Esophagus mucosa (tissue), 1 donor: ENCODE data around the gene IL15RA. TPM values are rescaled to one million over a fixed set of nuclear protein-coding genes. Genes with fewer than 3 reads are reported as not detected.
"Not testable (repeated sequence)": the region's sequence is repeated elsewhere in the genome, so short reads cannot be mapped to it uniquely, and the experiment has no call there.

Experiments
- ATAC-seq: fragments of 200-7000 bp; cut with Tn5 transposase; one replicate; pipeline ENCODE4 v1.9.1; 2020
- total RNA-seq: library from RNA; stranded (reverse); gene quantifications from one replicate; pipeline ENCODE4 v1.2.4, GENCODE V29; 2023
- donor health status: DM: yes; HTN: yes; CAD: no.

IL15RA gene
- total RNA-seq, 1 donor from 2014 or later = 5.2 TPM

DNA sequence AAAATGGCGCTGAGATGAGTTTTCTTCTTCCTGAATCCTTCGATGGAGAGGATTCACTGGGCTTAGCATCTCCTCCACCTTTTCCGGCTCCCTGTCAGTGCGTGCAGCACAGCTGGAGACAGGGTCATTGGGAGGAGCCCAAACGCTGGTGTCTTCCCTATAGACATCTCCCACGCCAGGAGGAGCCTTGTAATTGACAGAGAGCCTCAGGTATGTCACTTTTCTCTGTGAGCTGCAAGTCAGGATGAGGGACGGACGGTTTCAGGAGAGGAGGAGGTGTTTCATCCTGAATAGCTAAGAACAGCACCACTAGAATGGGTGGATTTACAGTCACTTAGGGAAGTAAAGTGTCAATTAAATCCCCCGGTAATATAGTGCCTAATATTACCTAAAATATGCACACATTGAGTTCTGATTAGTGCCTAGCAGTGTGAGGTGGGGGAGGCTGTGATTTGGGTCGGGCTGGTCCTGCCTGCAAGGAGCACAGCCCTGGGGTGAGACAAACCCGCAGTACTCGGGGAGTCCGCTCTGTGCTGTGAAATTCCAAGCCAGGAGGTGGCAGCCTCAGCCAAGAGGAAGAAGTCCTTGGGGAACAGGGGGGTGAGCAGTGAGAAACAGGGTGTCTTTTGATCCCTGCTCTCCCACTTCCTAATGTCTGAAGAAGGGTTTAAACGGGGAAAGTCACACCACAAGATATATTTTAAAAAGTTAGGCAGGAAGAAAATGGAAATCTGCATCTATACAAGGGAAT, 28.2 kb downstream of the IL15RA start:
- peak; percentile 26 for ATAC-seq

DNA sequence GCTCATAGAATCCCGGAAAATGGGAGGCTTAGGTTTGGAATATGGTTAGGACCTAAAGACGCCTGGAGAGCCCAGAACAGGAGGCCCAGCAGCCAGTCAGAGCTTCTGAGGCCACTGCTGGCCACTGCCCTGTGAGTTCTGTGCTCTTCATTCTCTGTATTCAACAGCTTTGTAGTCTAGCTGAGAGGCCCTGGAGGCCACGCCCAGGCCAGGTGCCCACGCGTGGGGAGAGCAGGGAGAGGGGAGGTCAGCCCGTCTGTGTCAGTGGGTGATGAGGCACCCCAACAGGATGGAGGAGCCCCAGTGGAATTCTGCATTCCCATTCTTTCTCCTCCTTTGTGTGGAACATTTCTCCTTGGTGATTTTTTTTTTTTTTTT, 29.1 kb downstream of the IL15RA start:
- ATAC-seq = no peak

DNA sequence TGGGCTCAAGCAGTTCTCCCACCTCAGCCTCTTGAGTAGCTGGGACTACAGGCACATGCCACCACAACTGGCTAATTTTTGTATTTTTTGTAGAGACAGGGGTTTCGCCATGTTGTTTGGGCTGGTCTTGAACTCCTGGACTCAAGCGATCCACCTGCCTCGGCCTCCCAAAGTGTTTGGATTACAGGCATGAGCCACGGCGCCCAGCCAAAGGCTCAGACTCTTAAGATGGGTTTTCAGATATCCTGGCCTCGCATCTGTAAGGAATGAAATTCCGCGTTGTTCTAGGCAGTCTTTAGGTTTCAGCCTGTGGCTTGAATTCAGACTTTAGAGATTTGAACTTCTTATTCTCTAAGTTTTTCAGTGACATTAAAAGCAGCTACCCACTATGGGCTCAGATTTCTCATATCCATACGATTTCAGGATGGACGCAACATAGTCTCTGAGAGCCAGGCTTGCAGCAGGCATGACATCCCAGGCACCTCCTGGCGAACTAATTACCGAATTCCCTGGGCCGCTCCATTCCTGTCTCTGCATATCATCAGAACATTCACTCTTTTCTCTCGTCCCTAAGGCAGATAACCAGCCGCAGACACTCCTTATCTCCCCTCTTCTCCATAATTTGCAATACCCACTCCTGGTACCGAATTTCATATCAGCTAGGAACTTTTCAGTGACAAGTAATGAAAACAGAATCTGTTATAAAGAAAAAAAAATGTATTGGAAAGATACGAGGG, 29.7 kb downstream of the IL15RA start:
- ATAC-seq = no peak

DNA sequence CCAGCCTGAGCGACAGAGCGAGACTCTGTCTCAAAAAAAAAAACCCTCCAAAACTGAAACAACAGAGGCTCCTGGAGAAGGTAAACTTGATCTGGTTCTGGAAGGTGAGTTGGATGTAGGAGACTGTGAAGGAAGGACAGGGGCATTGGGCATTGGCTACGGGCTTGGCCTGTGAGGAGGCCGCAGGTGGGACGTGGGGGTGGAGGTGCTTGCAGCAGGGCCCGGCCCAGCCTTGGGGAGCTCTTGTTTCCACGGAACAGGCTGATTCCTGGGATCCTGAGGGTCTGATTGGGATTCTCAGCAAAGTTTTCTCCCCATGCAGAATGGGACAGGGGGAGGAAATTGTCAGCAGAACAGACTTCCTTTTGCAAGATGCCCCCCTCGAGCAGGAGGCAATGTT, 30.6 kb downstream of the IL15RA start:
- no peak for ATAC-seq

DNA sequence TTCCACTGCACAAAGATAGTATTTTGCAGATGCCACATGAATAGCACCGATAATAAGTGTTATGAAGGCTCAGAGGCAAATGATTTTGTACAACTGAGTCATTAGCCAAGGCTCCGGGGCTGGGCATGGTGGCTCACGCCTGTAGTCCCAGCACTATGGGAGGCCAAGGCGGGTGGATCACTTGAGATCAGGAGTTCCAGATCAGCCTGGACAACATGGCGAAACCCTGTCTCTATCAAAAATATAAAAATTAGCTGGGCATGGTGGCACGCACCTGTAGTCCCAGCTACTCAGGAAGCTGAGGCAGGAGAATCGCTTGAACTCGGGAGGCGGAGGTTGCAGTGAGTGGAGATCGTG, 30.9 kb downstream of the IL15RA start:
- not testable (repeated sequence) for ATAC-seq

DNA sequence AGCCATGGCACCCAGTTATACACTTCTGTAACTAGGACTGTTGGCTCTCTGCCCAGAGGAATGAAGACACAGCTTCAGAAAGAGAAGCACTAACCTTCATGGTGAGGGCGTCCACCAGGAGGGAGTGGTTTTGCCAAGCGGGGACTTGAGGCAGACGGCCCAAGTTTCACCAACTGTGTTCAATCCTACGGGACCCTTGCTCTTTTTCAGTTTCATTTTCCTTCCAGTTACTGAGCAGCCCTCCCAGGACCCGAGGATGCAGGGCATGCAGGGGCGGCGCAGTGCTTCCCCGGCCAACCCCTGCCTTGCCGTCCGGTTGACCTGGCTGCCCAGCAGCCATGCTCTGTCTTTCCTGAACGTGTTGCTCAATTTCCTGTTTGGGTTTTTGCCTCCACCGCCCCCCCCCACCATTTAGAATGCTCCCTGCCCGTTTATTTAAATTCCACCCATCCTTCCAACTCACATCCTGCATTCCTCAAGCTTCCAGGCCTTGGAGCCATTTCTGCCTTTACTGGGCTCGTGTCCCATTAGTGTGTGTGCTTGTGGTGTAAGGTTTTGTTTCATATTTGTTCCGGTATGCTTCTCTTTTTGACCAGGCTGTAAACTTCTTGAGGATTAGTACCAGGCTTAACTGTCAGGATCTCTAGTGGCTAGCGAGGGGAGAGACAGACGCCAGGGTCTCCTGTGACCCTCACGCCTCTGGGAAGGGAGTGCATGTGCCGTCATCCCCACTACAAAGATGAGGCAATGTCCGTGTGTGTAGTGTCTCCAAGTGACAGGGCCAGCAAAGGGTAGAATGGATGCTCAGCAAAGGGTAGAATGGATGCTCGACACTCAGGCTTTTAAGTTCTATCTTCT, 31.6 kb downstream of the IL15RA start:
- ATAC-seq = no peak

DNA sequence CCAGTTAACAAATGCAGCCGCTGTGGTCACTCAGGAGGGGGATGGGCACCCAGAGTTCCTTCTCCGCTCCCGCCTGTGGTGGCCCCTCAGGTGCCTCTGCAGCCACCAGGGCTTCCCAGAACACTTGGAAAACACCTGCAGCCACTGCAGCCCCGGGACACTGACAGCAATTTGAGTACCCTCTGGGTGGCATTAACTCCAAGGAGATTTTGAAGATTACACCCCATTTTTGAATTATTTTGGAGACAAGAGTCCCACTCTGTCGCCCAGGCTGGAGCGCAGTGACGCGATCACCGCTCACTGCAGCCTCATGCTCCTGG, 32.2 kb downstream of the IL15RA start:
- ATAC-seq = no peak

DNA sequence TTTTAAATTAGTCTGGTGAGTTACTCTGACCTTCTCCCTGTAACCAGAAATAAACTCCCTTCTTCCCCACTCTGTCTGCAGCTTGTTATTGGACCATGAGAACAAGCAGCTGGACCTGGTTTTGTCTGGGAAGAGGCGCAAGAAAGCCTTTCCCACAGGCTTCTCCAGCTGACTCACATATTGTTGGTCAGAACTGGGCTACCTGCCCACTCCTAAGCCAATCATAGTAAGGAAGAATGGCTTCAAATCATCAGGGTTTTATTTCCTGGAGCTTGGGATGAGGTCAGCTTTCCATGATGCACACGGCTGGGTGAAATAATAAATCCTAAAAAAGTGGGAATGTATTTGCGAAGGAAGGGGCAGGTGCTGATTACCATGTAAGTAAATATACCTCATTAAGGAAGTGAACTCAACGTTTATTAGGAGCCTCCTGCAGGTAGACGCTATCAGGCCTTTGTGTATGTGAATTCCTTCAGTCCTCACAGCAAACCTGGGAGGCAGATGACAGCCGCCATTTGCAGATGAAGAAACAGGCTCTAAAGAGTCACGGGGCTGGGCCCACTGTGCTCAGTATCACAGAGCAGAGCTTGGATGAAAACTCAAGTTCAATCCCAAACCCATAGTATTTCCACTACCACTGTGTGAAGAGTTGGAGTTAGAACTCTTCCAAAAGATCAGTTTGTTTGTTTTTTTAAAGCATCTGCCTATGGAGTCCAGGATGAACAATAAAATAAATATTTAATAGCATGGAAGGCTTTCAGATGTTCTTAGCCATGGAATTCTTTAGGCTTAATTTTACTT, 32.8 kb downstream of the IL15RA start:
- ATAC-seq = peak; percentile 46

DNA sequence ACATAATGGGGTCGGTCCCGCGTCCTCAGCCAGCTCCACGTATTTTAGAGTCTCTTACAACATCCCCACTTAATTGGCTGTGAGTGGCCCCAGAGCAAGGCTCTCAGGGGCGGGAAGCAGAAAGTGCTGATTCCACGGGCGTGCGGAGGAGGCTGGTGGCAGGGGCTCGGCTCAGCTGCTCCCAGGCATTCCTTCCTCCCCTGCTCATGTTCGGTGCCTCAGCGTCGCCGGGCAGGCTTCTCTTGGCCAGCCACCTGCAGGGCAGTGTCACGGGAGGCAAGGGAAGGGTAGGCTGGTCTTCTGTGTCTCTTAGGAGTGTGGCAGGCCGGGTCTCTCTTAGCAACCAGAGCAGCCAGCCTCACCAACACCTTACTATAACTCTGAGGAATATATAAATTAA, 33.8 kb downstream of the IL15RA start:
- no peak for ATAC-seq

DNA sequence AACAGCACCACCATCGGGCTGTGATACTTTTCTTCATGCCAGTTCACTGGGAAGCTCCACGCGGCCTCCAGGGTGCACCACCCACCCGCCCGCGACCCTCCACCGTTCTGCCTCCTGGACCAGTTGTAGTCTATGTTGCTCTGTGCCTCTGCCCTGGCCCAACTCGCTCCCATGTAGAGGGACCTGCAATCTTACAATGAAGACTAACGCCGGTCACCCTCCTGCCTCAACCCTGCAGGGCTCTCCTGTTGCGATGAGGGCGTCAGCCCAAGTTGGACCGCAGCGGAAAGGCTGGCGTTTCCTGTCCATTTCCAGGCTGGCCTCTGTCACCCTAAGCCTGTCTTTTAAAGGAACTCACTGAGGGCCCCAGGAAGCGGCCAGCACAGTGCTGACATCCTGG, 34.9 kb downstream of the IL15RA start:
- no peak for ATAC-seq

DNA sequence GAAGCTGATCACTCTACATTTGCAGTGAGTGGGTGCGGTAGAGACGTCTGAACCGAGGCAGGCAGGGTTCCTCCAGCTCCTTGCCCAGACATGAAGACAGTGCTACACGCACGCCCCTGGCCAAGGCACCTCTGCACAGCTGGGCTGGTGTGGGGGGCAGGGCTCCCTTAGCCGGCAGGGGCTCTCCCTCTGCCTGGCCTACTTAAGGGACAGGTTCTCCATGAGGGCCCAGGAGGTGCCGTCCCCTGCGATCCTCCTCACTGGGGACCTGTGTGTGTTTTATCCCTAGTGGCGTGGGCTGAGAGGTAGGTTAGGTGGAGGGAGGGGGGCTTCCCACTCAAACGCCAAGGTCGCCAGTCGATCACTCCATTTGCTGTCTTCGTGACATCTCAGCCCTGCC, 35.3 kb downstream of the IL15RA start:
- peak; percentile 36 for ATAC-seq

DNA sequence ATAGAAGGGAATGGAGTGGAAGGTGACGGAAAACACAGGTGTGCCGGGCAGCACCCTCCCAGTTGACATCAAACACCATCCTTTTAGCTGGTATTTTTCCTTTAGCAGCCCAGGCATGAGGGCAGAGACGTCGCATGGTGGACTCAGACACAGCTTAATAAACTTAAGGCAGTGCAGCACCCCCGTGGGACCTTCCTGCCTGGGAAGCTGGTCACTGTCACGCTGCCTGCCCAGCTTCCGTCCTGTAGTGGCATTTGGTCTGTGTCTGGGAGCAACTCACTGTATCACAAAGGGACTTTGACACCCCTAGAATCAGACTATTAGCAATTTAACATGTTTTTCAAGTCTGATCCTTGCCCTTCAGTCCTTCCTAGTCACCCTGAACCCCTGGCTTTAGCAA, 35.8 kb downstream of the IL15RA start:
- no peak for ATAC-seq

DNA sequence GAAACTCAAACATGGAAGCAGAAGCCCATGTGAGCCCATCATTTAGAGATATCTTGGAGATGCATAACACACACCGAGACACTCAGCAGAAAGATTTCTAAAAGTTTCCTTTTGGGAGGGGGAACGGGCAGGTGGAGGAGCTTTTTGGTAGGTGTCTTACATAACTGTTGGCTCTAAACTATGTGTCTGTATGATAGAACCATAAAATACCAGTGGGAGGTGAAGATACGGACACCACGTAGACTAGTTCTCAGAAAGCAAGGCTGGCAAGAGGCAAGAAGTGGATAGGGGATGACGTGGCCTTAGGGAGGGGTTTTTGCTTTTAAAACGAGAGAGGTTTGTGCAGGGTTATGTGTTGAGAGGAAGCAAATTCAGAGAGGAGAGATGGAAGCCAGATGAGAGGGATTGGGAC, 36.5 kb downstream of the IL15RA start:
- ATAC-seq = no peak

DNA sequence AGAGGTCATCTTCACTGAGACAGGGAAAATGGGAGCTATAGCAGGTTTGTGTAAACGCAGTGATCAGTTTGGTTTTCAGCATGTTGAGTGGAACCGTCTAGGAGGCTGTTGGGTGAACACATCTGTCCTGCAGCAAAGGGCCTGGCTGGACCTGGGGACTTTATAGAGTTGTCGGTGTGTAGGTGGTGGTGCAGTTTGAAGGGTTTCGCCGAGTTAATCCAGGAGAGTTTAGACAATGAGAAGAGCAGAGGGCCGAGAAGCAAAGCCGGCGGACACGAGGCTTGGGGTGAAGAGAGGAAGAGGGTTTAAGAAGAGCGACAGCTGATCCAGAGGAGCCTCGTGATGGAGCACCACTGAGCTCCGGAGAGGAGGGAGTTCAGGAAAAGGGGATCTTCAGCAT, 39.1 kb downstream of the IL15RA start:
- ATAC-seq = no peak

DNA sequence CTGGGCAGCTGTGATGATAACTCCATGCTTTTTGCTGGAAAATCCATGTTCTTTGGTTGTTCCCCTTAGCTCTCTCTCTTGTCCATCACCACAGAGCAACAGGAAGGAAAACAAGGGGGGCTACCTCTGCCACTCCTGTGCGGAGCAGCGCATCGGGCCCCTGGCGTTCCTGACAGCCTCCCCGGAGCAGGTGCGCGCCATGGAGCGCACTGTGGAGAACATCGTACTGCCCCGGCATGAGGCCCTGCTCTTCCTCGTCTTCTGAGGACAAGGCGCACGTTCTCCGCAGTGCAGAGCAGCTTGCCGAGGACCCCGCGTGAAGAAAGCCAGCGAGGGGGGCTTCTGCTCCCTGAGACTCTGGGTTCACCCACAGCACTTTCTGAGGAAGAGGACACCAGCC, 40.3 kb downstream of the IL15RA start:
- ATAC-seq = no peak

DNA sequence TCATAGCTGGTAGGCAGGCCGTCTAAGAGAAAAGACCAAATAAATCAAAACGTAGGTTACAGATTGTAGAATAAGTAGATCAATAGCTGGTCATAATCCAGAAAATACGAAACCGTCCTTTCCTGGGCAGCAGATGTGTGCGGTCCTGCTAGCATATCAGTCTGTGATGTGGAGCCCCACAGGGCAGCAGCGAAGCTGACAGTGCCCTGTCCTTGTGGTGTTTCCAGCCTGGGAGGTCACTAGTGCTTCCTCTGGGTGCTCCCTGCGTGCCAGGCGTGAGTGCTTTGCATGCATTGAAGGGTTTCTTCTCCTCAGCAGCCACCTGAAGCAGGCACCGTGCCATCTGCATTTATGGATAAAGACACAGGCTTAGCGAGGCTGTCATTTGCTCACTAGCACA, 41.7 kb downstream of the IL15RA start:
- no peak for ATAC-seq

DNA sequence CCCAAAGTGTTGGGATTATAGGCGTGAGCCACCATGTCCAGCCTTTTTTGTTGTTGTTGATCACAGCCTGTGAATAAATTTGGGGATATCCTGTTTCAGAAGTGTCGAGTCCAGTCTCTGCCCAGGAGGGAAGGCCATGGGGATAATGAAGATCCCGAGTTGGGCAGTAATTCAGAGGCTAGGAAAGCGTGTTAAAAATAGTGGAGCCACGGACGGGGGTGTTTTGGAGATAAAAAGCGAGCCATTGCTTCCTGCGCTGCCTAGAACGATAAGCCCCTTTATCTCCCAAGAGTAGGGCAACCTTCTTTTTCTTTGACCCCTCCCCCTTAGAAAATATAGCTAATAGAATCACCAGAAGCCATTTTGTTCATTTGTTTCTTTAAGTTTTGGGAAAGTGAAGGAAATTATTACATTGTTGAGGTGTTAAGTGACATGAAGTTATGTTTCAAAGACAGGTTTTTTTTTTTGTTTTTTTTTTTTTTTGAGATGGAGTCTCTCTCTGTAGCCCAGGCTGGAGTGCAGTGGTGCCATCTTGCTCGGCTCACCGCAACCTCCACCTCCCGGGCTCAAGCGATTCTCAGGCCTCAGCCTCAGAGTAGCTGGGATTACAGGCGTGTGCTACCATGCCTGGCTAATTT, 43.3 kb downstream of the IL15RA start:
- ATAC-seq = no peak

DNA sequence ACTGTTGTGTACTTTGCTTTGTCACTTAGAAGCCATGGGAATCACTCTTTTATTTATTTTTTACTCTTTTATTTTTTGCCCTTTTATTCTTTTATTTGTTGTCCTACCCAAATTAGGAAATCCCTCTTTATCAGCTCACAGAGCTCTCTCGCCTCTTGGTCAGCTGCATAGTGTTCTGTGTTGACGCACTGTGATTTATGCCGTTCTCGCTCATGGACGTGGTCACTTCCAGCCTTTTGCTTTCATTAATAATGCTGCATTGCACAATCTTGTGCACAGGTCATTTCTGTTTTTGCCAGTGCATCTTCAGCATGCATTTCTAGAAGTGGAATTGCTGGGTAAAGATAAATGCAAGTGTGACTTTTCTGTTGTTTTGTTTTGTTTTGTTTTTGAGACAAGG, 45.0 kb downstream of the IL15RA start:
- no peak for ATAC-seq

DNA sequence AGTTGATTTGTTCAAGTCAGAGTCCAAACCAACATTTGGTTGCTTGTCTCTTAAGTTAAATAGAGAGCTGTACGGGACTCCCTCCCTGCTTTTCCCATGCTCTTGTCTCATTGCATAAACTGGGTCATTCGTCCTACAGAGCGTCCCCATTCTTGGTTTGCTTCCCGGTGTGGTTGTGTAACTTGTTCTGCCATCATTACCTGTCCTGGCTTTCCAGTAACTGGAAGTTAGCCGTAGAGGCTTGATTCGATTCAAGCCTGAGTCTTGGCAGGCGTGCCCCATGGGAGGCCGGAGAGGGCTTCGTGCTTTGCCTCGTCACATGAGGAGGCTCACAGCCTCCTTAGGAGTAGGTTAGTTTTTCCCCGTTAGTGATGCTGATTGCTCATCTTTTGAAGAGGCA, 47.1 kb downstream of the IL15RA start:
- ATAC-seq = no peak

DNA sequence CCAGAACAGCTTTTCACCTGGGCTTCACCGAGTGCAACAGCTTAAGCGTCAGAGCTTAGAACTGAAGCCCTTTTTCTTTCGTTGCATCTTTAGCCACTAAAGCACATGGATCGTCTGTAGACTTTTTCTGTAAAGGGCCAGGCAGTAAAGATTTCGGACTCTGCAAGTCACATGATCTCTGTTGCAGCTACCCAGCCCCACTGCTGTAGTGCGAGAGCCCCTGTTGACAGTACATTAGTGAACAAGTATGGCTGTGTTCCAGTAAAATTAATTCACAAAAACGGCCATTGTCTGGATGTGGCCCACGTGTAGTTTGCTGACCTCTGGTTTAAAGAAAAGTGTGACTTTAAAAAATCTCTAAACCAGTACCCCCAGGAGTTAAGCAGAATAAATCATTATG, 47.9 kb downstream of the IL15RA start:
- no peak for ATAC-seq

DNA sequence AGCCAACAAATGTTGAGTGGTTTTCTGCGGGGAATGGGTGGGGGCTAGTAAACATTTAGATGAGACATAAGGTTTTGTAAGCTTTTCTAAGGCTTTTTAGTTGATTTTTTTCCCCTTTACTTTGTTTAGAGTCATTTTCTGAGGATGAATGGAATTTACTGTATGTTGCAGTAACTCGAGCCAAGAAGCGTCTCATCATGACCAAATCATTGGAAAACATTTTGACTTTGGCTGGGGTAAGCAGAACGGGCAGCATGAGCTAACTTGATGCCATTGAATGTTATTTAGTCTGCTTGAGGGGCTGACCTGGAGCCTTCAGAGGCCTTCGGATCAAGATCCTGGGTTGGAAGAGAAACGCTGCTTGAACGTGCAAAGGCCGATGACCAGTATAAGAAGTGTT, 50.0 kb downstream of the IL15RA start:
- no peak for ATAC-seq

DNA sequence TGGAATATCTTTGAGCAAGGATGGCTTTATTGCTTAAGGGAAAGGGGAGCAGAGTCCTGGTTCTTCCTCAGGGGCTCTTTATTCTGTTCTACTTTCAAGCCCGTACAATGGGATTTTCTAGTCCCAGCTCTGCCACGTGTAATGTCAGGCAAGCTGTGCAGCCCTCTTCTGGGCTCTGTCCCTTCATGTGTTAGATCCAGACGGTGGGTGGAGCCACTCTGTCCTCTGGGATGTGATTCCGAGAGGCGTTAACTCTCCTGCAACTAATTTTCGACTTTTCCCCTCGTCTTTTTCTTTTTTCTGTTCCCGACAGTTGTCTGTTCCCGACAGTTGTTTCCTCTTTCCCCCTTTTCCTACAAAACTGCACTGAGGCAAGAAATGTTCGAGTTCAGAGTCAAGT, 52.5 kb downstream of the IL15RA start:
- no peak for ATAC-seq
